Pancreas (tissue), 10 donors: ENCODE results near the gene BACE2. TPM values are rescaled to one million over a fixed set of nuclear protein-coding genes. Genes with fewer than 3 reads are reported as not detected.

Source experiments
- ATAC-seq, 4 donors: fragments of 200-7000 bp; cut with Tn5 transposase; one replicate each; pipeline versions ENCODE4 v1.8.0 to v1.9.1; 2020; ENCODE audit warnings: mild to moderate bottlenecking in 4 of 4, moderate library complexity in 4 of 4
- DNase-seq, 6 donors: peaks; one replicate each; pipeline ENCODE4 v3.0.0-alpha.2; 2020
- FAIRE-seq: peaks from 2 replicates; lab custom pipeline; 2012; peaks lifted over from hg19 to GRCh38; lab: Jason Lieb, UNC
- H3K27ac ChIP-seq, 4 donors: fragments of 200-600 bp; sonication (generic); 1 replicate in 3 of 4; 2 replicates in 1 of 4; pipeline versions ENCODE4 v1.5.0 to v1.8.0; 2020
- H3K27me3 ChIP-seq, 4 donors: fragments of 200-600 bp; one replicate each; pipeline ENCODE4 v1.8.0; 2021
- H3K36me3 ChIP-seq, 3 donors: fragments of 200-600 bp; sonication (generic) in 1 of 3; one replicate each; pipeline versions ENCODE4 v1.5.0 to v1.8.0; 2020 to 2021
- H3K4me1 ChIP-seq, 3 donors: fragments of 200-600 bp; one replicate each; pipeline ENCODE4 v1.8.0; 2021
- H3K4me3 ChIP-seq, 4 donors: fragments of 200-600 bp; sonication (generic) in 2 of 4; one replicate each; pipeline versions ENCODE4 v1.5.0 to v1.8.0; 2020 to 2021
- H3K9me3 ChIP-seq, 4 donors: fragments of 200-600 bp; one replicate each; pipeline ENCODE4 v1.8.0; 2021
- WGBS, 2 donors: extraction: QIAGEN DNeasy Blood & Tissue Kit; methylation state at CpG; one replicate each; pipeline ENCODE4 v1.1.7; 2013; 5-methylcytosine and 5-hydroxymethylcytosine counted together
- intact Hi-C, 3 donors: fragments of 100-400 bp; cut with DNase I; formaldehyde crosslinking; loops; one replicate each; pipeline versions ENCODE4 v1.11.1 to v1.14.2; 2022
- polyA plus RNA-seq, 2 donors: library from polyadenylated mRNA; stranded (reverse); fragments of 200-250 nt; gene quantifications; one replicate each; pipeline ENCODE4 v1.2.3, GENCODE V29; 2013
- total RNA-seq, 6 donors: library from RNA; stranded (reverse); fragmentation: NEBNext Ultra II Directional in 4 of 6; extraction: Animal tissue kit (Norgen Biotek cat#: 25700) in 4 of 6; gene quantifications; one replicate each; pipeline versions ENCODE4 v1.2.1 to v1.2.4, GENCODE V29; 2021 to 2023
- TF ChIP-seq, protein P1 (sequence below), 4 donors: fragments of 200-600 bp; sonication (generic) in 3 of 4; IDR thresholded peaks; one replicate each; pipeline versions ENCODE4 v1.5.0 to v1.8.0; 2021; ENCODE audit warnings: antibody characterized with exemption in 4 of 4
- donor health status: healthy with polysubstance abuse.
- donor health status: DM: no; HTN: no; CAD: no; lungs with moderate emphysema.
- donor health status: DM: no; HTN: no; CAD: no.
- donor health status: control.
- donor health status: control.
- donor health status: Bipolar disorder and iron deficiency.
- donor health status: DM: yes; HTN: yes; CAD: no.
- donor health status: DM: no; HTN: no; CAD: no.
- donor health status: DM: no; HTN: no; CAD: no.
- donor health status: DM: yes; HTN: yes; CAD: no.

The BACE2 gene
- total and polyA plus RNA-seq, 8 donors: 14.4 to 85.6 (median 42.9) TPM

GRCh38 chr21:41215856-41216408 lies 48.0 kb downstream of the BACE2 start:
- FAIRE-seq: no peak

DNA sequence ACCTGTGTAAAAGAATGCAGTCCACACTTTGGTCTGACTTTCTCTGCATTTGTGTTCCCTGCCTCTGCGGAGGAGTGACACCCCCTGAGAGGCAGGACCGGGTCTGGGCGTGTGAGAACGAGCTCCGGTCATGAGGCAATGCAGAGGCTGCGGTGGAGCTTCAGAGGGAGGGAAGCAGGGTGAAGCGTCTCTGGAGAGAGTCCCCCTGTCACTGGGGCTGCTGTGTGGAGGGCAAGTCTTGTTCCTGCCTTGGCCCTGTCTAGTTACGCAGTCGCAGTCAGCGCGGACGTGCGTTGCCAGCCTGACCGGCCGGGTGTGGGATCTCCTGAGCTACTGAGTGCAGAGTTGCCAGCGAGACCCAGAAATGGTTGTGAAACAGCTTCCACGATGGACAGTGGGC lies 48.5 kb downstream of the BACE2 start:
- no peaks in the 10 kb centered on the region for H3K36me3 ChIP-seq

More at GRCh38 chr21:41215856-41216408, 48.0 kb downstream of the BACE2 start:
- ATAC-seq (no peak), DNase-seq (no peak)
- no peak overlapping the region for H3K4me3 ChIP-seq
- peaks cover 0 to 8% (median 6%) of the 10 kb centered on the region in 3 donors for H3K4me1 ChIP-seq
- H3K27me3 ChIP-seq: no peaks in the 10 kb centered on the region
- intact Hi-C loops: no loop called here
- H3K27ac ChIP-seq: no peak overlapping the region
- WGBS, 2 donors: 87 to 93% methylated on average over 12 of the region's 12 CpGs
- TF ChIP-seq, protein P1, sequence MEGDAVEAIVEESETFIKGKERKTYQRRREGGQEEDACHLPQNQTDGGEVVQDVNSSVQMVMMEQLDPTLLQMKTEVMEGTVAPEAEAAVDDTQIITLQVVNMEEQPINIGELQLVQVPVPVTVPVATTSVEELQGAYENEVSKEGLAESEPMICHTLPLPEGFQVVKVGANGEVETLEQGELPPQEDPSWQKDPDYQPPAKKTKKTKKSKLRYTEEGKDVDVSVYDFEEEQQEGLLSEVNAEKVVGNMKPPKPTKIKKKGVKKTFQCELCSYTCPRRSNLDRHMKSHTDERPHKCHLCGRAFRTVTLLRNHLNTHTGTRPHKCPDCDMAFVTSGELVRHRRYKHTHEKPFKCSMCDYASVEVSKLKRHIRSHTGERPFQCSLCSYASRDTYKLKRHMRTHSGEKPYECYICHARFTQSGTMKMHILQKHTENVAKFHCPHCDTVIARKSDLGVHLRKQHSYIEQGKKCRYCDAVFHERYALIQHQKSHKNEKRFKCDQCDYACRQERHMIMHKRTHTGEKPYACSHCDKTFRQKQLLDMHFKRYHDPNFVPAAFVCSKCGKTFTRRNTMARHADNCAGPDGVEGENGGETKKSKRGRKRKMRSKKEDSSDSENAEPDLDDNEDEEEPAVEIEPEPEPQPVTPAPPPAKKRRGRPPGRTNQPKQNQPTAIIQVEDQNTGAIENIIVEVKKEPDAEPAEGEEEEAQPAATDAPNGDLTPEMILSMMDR (IDR thresholded peaks at IDR 0.05): no peak
- H3K9me3 ChIP-seq: no peaks in the 10 kb centered on the region
- no peaks in the 10 kb centered on the region for H3K36me3 ChIP-seq

GRCh38 chr21:41217671-41218385 lies 49.9 kb downstream of the BACE2 start:
- TF ChIP-seq, protein P1 (IDR thresholded peaks at IDR 0.05): no peak
- WGBS, 2 donors: 82 to 90% methylated on average over 12 of the region's 12 CpGs
- DNase-seq: no peak
- ATAC-seq: peak in 3 of 4 donors; percentile 20 to 44 (median 38)
- H3K27me3 ChIP-seq: no peaks in the 10 kb centered on the region
- FAIRE-seq: no peak
- H3K36me3 ChIP-seq: no peaks in the 10 kb centered on the region
- intact Hi-C loops: no loop called here
- H3K4me1 ChIP-seq: peaks cover 0 to 8% (median 6%) of the 10 kb centered on the region in 3 donors
- no peaks in the 10 kb centered on the region for H3K9me3 ChIP-seq
- no peak overlapping the region for H3K27ac ChIP-seq
- H3K4me3 ChIP-seq: no peak overlapping the region

More for the DNA sequence above, 48.5 kb downstream of the BACE2 start:
- Histone ChIP-seq H3K27me3 (no peaks in the 10 kb centered on the region), H3K4me3 (no peak overlapping the region), H3K9me3 (no peaks in the 10 kb centered on the region), H3K4me1 (peaks cover 0 to 8% (median 6%) of the 10 kb centered on the region in 3 donors), H3K27ac (no peak overlapping the region)
- WGBS, 2 donors: 91 to 93% methylated on average over 17 of the region's 17 CpGs
- TF ChIP-seq, protein P1 (IDR thresholded peaks at IDR 0.05): no peak
- ATAC-seq: no peak
- DNase-seq: no peak
- intact Hi-C loops: no loop called here
- no peak for FAIRE-seq

DNA sequence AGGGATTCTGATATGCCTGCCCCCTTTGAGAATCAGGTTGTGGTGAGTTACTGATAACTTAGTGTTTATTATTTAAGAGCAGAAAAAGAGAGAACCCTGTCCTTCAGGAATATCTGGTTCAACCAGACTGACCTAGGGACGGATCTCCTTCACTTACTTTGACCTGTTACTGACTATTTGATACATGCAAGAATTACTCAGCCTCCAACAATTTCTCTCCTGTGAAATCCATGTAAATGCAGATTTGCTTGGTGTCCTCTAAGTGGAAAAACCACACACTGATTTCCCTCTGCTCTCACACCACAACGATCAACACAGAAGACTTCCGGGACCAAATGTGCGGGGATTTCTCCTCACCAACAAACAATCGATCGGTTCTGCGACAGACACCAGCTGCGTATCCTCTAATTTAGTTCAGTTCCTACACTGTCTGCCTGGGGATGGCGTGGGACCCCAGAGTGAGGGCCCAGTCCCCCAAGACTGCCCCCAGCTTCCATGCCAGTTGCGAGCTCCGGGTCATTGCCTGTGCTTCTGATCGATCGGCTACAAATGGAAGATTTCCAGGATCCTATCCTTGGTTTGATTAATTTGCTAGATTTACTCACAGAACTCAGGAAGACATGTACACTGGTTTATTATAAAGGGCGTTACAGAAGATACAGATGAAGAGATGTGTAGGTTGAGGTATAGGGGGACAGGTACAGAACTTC lies 51.7 kb downstream of the BACE2 start:
- Histone ChIP-seq H3K27ac (peak overlapping the region; percentile 21 to 81 (median 54)), H3K27me3 (no peaks in the 10 kb centered on the region), H3K4me3 (peak overlapping the region in 3 of 4 donors; percentile 5 to 14 (median 13)), H3K4me1 (peaks cover 0 to 8% (median 6%) of the 10 kb centered on the region in 3 donors), H3K9me3 (no peaks in the 10 kb centered on the region), H3K36me3 (no peaks in the 10 kb centered on the region)
- TF ChIP-seq, protein P1 (IDR thresholded peaks at IDR 0.05): no peak
- ATAC-seq: peak; percentile 52 to 71 (median 64)
- intact Hi-C loops: no loop called here
- FAIRE-seq: no peak
- no peak for DNase-seq
- WGBS, 2 donors: 23 to 24% methylated on average over 14 of the region's 14 CpGs
